ENCODE results near the gene SCML1.

The SCML1 gene

GRCh38 chrX:17801431-17801830 is 64.1 kb downstream of the SCML1 start:
- DNase-seq = no peak

GRCh38 chrX:17802756-17803155 is 65.5 kb downstream of the SCML1 start:
- no peak for DNase-seq

DNA sequence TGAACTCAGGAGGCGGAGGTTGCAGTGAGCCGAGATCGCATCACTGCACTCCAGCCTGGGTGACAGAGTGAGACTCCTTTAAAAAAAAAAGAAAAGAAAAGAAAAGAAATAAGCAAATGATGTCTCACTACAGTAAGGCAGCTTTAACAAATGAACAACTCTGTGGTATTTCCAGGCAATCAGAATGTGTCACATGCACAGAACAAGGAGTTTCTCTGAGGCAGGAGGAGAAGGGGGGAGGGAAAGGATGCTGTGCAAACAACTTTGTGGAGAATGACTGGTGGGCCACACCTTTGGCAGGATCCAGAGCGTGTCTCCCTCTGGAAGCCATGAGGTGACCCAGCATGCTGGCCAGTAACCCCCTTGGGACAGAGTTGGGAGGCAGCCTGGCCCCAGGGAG is 66.2 kb downstream of the SCML1 start:
- no peak for DNase-seq

All from hematopoietic multipotent progenitor cell treated with erythropoietin and hydrocortisone succinate and interleukin-3 and kit ligand, for 4 days (in vitro differentiated cells).